Head of caudate nucleus (tissue), 42 donors: ENCODE measurements around the gene PRICKLE1.

ENCODE experiments used
- DNase-seq, 42 donors: peaks; one replicate each; pipeline versions ENCODE4 v3.0.0 to v3.0.0-alpha.2; 2020 to 2021; ENCODE audit warnings: mixed read lengths in 7 of 42
- intact Hi-C: fragments of 100-400 bp; cut with DNase I; formaldehyde crosslinking; loops from one replicate; pipeline ENCODE4 v1.15.0; 2022

The PRICKLE1 gene

DNA sequence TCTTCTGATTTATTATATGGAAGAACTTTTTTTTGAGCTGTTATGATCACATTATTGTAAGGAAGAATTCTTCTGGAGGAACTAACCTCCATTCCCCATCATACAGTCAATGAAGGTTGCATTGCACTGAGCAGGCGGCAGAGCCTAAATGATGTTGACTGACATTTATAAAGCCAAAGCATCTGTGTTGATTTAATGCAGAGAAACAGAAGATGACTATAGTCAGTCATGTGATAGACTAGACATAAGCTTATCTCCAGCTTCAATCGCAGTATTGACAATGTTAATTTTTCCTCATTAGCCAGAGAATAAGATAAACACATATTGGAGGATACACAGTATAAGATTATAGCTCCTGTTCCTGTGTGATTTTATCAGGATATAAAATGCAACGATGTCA, 82.0 kb downstream of the PRICKLE1 start:
- no peak for DNase-seq
- intact Hi-C loops, result no loop called here

DNA sequence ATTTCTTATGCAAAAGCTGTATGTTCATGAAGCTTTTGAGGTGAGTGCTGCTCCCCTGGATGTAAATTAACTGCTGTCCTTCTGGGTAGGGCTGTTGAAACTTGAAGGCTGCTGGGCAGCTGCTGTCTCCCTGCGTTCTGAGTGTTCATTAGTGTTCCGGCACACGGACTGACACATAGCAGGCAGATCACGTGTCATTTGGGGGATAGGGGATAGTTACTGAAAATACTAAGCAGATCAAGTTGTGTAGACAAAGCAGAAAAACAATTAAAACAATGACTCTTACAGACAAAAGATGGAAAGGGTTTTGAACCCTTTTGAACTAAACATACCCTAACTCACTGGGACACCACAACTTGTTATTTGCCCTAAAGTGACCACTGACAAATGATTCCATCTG, 82.5 kb downstream of the PRICKLE1 start:
- intact Hi-C loops, result no loop called here
- no peak for DNase-seq

DNA sequence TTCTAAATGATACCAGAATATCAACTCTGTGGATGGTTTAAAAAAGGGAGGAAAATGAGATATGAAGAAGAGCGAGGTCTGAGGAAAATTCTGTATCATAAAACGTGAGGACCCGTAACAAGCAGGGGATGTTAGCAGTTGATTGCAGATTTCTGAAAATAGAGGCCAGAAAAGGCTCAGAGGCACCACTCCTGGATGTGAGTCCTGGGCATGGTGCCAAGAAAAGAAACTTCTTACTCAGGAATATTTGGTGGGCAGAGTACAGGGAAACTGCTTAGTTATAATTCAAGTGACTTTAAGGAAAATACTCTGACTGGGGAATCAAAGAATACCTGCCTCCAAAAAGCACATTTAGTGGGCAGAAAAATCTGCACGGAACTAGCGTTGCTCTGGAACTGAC, 85.5 kb downstream of the PRICKLE1 start:
- intact Hi-C loops, result no loop called here
- peak in 7 of 42 donors; percentile 3 to 21 (median 9) for DNase-seq

DNA sequence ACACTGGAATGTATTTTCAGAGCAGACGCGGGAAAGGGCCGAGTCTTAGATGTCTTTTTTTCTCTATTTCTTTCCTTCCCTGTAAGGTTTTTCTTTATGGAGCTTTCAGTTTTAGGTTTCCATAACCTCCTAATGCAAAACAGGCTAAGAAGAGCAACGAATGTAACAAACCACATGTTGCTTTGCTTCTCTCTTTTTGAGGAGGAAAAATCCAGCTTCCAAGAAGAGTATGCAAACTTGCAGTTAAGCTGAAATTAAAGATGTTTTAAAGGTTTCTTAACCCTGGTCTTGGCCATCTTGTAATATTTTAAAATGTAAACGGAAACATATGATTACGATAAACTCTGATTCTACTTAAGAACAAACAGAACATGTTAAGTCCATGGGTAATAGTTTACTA, 86.9 kb downstream of the PRICKLE1 start:
- intact Hi-C loops, result no loop called here
- DNase-seq, result no peak

DNA sequence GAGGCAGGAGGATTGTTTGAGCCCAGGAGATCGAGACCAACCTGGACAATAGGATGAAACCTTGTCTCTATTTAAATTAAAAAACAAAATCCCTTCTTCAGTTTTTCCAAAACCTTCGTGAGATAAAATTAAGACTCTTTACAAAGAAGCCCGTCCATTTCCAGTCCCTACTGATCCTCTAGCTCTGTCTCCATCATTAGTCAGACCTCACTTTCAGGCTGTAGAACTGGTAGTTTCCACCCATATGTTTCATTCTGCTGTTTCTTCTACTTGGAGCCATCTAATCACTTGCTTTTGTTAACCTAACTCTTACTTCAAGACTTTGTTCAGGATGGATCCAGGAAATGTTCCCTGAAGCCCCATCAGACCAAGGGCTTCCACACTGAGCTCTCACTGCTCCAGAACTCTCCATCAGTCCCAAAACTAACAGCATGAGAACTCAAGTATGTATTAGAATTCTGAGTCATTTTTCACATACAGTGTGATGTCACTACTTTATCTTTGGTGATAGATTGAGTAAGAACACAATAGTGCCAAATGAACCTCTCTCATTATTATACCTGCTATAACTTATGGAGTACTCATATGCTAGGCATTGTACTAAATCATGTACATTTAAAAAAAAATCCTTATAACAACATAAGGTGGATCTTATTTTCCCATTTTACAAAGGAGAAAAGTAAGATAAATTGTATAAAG, 90.8 kb downstream of the PRICKLE1 start:
- no peak for DNase-seq
- intact Hi-C loops, result no loop called here

DNA sequence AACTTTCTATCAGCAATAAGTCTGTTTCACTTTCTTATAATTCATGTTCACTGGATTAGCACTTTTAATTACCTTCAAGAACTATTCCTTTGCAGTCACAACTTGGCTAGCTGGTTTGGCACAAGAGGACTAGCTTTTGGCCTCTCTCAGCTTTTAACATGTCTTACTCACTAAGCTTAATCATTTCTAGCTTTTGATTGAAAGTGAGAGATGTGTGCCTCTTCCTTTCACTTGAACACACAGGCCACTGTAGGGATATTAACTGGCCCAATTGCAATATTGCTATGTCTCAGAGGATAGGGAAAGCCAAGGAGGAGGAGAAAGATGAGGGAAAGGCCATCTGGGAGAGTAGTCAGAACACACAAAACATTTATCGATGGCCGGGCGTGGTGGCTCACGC, 92.7 kb downstream of the PRICKLE1 start:
- DNase-seq, result no peak
- intact Hi-C loops, result no loop called here

DNA sequence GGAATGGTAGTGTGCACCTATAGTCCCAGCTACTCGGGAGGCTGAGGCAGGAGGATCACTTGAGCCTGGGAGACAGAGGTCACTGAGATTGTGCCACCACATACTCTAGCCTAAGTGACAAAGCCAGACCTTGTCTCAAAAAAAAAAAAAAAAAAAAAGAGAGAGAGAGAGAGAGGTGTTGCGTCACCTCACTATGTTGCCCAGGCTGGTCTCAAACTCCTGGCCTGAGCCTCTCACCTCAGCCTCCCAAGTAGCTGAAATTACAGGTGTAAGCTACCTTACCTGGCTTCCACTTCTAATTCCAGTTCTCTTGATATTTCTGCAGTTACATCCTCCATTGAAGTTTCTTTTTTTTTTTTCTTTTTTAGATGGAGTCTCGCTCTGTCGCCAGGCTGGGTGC, 94.3 kb downstream of the PRICKLE1 start:
- intact Hi-C loops, result no loop called here
- no peak for DNase-seq

DNA sequence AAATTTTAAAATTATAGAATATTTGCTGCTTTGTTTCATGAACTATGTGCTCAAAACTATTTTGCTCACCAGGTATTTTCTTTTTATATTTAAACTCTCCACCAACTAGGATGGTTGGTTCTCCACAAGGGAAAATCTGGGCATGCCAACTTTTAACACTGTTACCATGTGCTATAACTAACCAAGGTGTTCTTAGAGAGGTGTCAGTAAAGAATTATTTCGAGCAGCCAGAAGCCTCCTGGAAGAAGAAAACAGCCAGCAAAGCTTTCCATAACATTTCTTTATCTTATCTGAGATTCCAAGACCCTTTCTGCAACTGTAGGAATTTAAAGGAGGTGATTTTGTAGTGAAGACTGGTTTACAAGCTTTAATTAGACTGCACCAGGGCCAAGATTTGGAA, 97.3 kb downstream of the PRICKLE1 start:
- intact Hi-C loops, result no loop called here

DNA sequence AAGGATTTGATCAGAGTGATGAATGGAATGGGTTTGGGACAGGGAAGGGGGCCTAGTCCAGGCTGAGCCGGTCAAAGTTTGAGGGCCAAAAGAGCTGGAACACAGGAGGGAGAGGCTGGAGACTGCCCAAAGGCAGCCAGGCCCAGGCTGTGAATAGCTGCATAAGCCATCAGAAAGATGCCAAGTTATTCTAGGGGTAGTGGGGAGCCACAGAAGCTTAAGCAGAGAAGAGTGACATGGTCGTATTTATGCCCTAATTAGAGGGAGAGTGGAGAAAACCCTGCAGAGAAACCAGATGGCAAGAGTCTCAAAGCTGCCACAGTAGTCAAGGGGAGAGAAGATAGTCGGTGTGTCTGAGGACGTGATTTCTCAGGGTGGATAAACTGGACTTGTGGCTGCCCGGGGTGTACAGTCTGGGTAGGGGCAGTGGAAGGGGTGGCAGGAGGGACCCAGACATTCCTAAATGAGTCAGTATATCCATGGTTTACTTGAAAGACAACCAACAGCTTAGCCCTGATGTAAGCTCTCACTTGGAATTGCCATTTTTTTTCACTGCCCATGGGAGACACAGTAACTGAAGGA, 99.2 kb downstream of the PRICKLE1 start:
- intact Hi-C loops, result no loop called here
- no peak for DNase-seq

More for the DNA sequence above, 97.3 kb downstream of the PRICKLE1 start:
- DNase-seq, result no peak

DNA sequence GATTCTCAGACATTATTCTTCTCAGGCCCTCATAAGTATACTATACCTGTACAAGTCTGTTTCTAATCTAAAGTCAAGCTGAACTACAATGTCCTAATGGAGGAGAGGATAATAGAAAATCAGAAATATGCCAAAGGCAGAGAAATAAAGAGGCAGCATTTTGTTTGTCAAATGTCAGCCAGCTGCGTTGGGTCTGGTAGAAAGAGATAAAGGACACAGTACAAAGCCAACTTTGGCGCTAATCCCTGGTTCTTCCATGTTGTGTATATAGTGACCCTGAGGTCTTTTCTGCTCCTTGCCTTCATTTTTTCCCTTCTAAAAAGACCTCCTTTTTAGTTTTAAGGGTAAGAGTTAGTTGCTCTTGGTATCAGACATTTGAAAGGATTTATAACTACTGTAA, 103.1 kb downstream of the PRICKLE1 start:
- intact Hi-C loops, result no loop called here
- no peak for DNase-seq

DNA sequence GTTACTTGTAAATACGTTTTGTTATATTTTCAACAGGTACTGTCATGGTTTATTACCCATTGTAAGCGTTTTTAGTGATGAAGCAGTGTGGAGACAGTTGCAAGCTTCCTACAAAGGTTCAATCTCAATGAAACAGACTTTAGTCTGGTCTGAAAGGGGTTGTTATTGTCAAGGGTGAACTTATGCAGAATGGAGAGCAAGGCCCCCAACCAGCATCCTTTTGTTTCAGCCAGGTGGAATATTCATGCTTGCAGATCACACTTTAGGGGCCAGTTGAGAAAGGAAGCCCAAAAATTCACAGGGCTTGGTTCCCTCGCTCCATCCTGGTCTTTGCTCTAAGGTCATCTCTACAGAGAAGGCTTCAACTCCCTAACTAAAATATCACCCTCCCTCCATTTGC, 103.7 kb downstream of the PRICKLE1 start:
- intact Hi-C loops, result no loop called here
- DNase-seq, result no peak

DNA sequence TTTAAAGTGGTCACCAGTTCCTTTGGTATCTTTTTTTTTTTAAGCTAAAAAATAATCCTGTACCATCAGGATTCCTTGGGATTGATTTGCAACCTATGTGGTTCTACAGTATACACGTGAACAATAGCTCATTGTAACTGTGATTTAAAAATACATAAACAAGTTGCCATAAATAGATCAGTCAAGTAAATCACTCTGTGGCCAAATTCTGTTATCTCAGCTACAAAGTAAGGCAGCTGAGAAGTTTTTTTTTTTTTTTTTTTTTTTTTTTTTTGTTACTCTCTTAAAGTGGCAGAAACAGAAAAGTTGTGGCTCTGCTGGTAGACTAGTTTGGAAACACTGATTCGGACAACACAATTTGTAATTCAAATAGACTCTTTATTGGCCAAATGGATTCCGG, 104.5 kb downstream of the PRICKLE1 start:
- intact Hi-C loops, result loop anchor here (5.0 kb wide), 1 partner anchor 82 kb away; no protein-coding TSS in a partner anchor
- DNase-seq, result no peak

DNA sequence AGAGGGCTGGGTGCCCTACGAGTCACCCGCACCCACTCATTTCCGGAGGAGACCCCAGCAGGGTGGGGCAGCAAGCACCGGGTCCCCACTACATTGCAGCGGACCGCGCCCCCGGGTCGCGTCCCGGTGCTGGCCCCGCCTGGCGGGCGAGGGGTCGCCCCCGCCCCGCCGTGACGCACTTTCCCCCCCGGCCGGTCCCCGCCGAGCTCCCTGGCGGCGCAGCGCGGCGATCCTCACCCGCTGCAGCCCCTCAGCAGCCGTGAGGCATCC, 106.1 kb downstream of the PRICKLE1 start:
- intact Hi-C loops, result loop anchor here (5.0 kb wide), 1 partner anchor 84 kb away; no protein-coding TSS in a partner anchor

DNA sequence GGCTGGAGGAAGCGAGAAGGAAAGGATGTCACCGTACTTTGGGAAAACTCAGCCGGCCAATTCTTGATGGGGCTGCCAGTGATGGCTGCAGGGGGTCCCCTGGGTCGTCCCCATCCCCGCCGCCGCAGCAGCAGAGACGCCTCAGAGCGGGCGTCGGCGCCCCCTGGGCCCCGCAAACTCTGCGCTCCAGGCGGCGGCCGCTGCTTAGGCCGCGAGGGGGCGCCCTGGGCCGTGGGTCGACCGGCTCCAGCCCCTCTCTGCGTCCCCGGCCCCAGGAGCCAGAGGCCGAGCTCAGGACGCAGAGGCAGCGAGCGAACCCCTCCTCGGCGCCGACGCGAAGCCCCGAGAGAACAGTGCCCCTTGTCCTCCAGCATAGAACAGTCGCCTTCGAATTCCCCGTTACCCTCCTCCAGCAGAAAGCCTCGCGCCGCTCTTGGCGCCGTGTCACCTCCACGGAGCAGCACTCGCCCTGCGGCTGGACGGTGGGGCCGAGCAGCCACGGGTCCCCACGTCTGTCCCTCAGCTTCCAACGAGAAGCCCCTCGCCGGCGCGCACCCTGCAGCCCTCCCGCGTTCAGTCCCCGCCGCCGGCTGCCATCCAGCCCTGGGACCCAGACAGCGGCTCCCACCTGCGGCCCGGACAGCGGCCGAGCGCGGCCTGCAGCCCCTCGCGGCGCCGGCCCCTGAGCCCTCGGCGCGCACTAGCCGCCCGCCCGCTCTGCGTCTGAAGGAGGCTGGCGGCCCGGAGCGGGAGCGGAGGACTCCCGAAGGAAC, 106.6 kb downstream of the PRICKLE1 start:
- DNase-seq, result peak in 41 of 42 donors; percentile 16 to 84 (median 68)
- intact Hi-C loops, result loop anchor here (5.0 kb wide), 1 partner anchor 84 kb away; no protein-coding TSS in a partner anchor

More for the DNA sequence above, 106.1 kb downstream of the PRICKLE1 start:
- DNase-seq, result peak in 18 of 42 donors; percentile 9 to 55 (median 31)

DNA sequence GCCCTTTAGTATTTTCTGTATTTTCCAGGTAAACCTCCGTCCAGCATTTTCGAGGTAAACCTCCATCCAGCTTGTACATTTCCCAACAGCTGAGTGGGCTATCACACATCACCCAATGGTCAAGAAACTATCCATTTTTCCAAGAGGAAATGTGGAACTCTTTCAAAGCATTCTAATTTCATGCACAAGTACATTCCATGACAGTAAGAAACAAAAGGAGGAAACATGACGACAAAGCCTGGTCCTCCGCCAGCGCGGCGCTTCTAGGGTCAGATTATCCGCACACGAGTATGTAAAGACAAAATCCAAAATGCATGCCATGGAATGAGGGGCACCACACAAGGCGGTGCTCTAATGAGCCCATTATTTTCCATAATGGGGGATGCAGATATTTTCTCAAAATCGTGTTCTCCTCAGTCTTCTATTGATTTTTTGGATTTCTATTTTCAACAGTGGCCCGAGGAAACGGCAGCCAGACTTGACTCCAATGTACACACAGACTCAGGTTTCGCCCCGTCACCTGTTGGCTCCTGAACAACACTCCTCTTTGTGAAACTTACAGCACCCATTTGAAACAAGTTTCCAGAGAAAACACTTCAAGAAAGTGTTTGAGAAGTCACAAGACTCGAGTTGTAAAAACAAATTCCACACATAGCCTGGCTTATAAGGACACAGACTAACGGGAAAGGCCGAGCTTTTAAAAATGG, 107.4 kb downstream of the PRICKLE1 start:
- intact Hi-C loops, result loop anchor here (5.0 kb wide), 1 partner anchor 85 kb away; no protein-coding TSS in a partner anchor
- DNase-seq, result no peak

DNA sequence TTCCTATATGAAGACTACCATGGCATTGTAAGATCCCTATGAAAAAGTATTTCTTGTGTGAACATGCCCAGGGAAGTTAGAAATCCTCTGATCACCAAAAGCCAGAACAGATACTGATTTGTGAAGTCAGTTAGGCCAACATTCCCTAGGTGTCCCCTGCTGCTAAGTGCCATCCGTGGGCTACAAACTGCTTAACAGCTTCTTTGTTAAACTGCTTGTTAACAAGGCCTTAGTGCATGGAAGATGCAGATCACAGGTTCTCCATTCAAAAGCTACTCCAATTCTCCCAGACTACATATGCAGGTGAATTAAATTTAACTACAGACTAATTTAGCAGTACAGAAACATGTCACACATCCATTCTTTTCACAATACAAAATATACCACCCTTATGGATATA, 108.2 kb downstream of the PRICKLE1 start:
- intact Hi-C loops, result loop anchor here (5.0 kb wide), 1 partner anchor 86 kb away; no protein-coding TSS in a partner anchor
- no peak for DNase-seq

DNA sequence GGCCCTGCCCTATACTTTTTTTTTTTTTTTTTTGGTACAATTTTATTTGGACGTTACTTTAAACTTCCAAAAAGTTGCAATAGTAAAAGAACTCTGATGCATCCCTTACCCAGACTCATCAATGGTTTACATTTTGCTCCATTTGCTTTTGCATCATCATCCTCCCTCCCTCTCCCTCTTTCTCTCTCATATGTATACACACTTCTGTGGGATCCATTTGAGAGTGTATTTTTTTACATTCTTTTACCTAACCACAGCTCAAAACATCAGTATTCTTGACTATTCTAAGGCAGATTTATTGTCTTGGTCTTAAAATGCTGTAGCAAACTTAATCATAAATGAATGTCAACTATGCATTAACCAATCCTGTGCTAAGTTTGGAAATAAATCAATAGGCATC, 111.6 kb downstream of the PRICKLE1 start:
- intact Hi-C loops, result no loop called here
- DNase-seq, result no peak

DNA sequence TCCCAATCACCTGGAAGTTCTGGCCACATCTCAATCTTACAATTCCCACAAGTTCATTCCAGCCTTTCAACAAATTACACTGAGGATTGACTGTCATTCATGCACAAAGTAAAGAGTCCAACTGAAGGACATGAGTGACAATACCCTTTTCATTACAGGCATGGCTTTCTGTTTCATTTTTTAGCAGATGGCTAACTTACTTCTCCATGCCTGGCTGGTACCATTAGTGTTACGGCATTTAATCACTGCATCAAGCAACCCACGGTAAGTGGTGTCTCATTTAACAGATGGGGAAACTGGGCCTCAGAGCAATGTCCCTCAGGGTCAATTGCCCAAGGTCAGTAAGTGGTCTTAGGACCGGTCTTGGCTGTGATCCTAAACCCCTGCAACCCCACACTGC, 114.4 kb downstream of the PRICKLE1 start:
- intact Hi-C loops, result no loop called here
- DNase-seq, result no peak

DNA sequence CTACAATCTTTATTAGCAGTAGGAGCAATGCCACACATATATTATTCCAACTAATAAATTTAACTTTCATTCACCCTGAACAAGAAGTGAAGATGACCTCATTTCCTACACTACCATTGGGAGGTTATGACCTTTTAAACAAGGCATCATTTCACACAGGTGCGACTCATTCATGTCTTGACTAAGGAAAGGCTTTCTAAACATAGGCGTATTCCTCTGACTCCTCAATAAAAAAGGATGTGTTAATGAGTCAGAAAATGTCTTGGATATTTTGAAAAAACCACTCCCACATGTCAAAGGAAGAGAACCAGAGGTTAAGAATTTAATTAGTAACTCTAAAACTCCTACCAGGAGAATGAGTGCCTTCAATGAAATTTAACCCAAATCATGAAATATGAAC, 115.2 kb downstream of the PRICKLE1 start:
- intact Hi-C loops, result no loop called here
- DNase-seq, result no peak

DNA sequence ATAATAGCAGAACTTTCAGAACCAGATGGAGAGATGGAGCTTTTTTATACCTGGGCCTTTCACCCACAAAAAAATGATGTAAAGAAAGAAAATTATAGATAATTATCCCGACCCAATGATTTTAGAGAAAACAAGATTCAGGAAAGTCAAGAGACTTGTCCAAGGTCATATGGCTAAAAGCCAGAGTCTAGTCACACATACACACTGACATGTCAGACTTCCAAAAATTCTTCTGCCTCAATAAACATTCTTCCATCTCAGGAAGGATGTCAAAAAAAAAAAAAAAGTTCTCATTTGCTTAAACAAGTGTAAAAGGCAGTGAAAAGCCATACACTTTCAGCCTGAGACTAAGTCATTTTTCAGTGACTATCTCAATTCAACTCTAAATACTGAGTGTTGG, 116.0 kb downstream of the PRICKLE1 start:
- DNase-seq, result no peak
- intact Hi-C loops, result no loop called here
